Measurements from ENCODE around the gene SGSH. TPM values are rescaled to one million over a fixed set of nuclear protein-coding genes. Genes with fewer than 3 reads are reported as not detected.

SGSH gene
- total RNA-seq, 2 donors from 2014 or later: 40.4 to 42.5 TPM

GRCh38 chr17:80166446-80166845 lies 53.7 kb downstream of the SGSH start:
- Mint-ChIP-seq H3K36me3 (ENCODE audit: low read depth) (no peaks in the 10 kb centered on the region), H3K27me3 (ENCODE audit: insufficient read depth) (no peaks in the 10 kb centered on the region), H3K9me3 (no peaks in the 10 kb centered on the region), H3K4me3 (no peak overlapping the region), H3K4me1 (no peaks in the 10 kb centered on the region), H3K27ac (no peak overlapping the region)
- DNase-seq: no peak
- no peaks in the 10 kb centered on the region for H3K9me3 ChIP-seq (ENCODE audit: control insufficient read depth, low read length)
- H3K4me3 ChIP-seq (ENCODE audit: low read length): no peak overlapping the region
- H3K27ac ChIP-seq (ENCODE audit: low read depth, low read length): no peak overlapping the region
- no peaks in the 10 kb centered on the region for H3K36me3 ChIP-seq (ENCODE audit: control insufficient read depth, insufficient read depth, low read length)
- WGBS, 2 experiments (ENCODE audit: insufficient coverage in 1 of 2, insufficient read length in 1 of 2): 86 to 90% methylated on average over 6 of the region's 6 CpGs
- no peak for TF ChIP-seq CTCF (conservative IDR thresholded peaks at IDR 0.05)
- no peak overlapping the region for H3K9ac ChIP-seq (ENCODE audit: extremely low read depth, low read length, poor library complexity, severe bottlenecking)
- H3K27me3 ChIP-seq (ENCODE audit: control insufficient read depth, insufficient read depth, low read length, poor library complexity, severe bottlenecking): no peaks in the 10 kb centered on the region
- H3K4me1 ChIP-seq (ENCODE audit: control insufficient read depth, insufficient read depth, low read length): no peaks in the 10 kb centered on the region

GRCh38 chr17:80164185-80164584 lies 55.9 kb downstream of the SGSH start:
- H3K36me3 ChIP-seq (ENCODE audit: control insufficient read depth, insufficient read depth, low read length): no peaks in the 10 kb centered on the region
- Mint-ChIP-seq H3K36me3 (ENCODE audit: low read depth) (no peaks in the 10 kb centered on the region), H3K27me3 (ENCODE audit: insufficient read depth) (no peaks in the 10 kb centered on the region), H3K27ac (no peak overlapping the region), H3K4me3 (no peak overlapping the region), H3K9me3 (no peaks in the 10 kb centered on the region), H3K4me1 (peaks cover 15% of the 10 kb centered on the region)
- no peak for TF ChIP-seq CTCF (conservative IDR thresholded peaks at IDR 0.05)
- H3K27me3 ChIP-seq (ENCODE audit: control insufficient read depth, insufficient read depth, low read length, poor library complexity, severe bottlenecking): no peaks in the 10 kb centered on the region
- H3K27ac ChIP-seq (ENCODE audit: low read depth, low read length): no peak overlapping the region
- no peak overlapping the region for H3K9ac ChIP-seq (ENCODE audit: extremely low read depth, low read length, poor library complexity, severe bottlenecking)
- H3K4me1 ChIP-seq (ENCODE audit: control insufficient read depth, insufficient read depth, low read length): no peaks in the 10 kb centered on the region
- H3K4me3 ChIP-seq (ENCODE audit: low read length): no peak overlapping the region
- WGBS, 2 experiments (ENCODE audit: insufficient coverage in 1 of 2, insufficient read length in 1 of 2): 84 to 86% methylated on average over 11 of the region's 11 CpGs
- DNase-seq: no peak
- H3K9me3 ChIP-seq (ENCODE audit: control insufficient read depth, low read length): no peaks in the 10 kb centered on the region

GRCh38 chr17:80163336-80163735 lies 56.8 kb downstream of the SGSH start:
- no peak for DNase-seq
- Histone ChIP-seq H3K4me3 (ENCODE audit: low read length) (no peak overlapping the region), H3K4me1 (ENCODE audit: control insufficient read depth, insufficient read depth, low read length) (no peaks in the 10 kb centered on the region), H3K9me3 (ENCODE audit: control insufficient read depth, low read length) (no peaks in the 10 kb centered on the region), H3K9ac (ENCODE audit: extremely low read depth, low read length, poor library complexity, severe bottlenecking) (no peak overlapping the region), H3K27ac (ENCODE audit: low read depth, low read length) (no peak overlapping the region), H3K27me3 (ENCODE audit: control insufficient read depth, insufficient read depth, low read length, poor library complexity, severe bottlenecking) (no peaks in the 10 kb centered on the region), H3K36me3 (ENCODE audit: control insufficient read depth, insufficient read depth, low read length) (no peaks in the 10 kb centered on the region)
- no peak overlapping the region for H3K27ac Mint-ChIP-seq
- H3K36me3 Mint-ChIP-seq (ENCODE audit: low read depth): no peaks in the 10 kb centered on the region
- no peak overlapping the region for H3K4me3 Mint-ChIP-seq
- no peak for TF ChIP-seq CTCF (conservative IDR thresholded peaks at IDR 0.05)
- 96% methylated on average over 4 of the region's 4 CpGs; no CpG with 5 or more reads in 1 of the 2 experiments for WGBS, 2 experiments (ENCODE audit: insufficient coverage in 1 of 2, insufficient read length in 1 of 2)
- no peaks in the 10 kb centered on the region for H3K27me3 Mint-ChIP-seq (ENCODE audit: insufficient read depth)
- peaks cover 15% of the 10 kb centered on the region for H3K4me1 Mint-ChIP-seq
- H3K9me3 Mint-ChIP-seq: no peaks in the 10 kb centered on the region
